Breast epithelium (tissue), 4 donors: ENCODE results near the gene TC2N. TPM values are rescaled to one million over a fixed set of nuclear protein-coding genes. Genes with fewer than 3 reads are reported as not detected.
"Not testable (repeated sequence)": the region's sequence is repeated elsewhere in the genome, so short reads cannot be mapped to it uniquely, and the experiment has no call there.

Experiments used
- DNase-seq, 2 donors: peaks; one replicate each; pipeline ENCODE4 v3.0.0-alpha.2; 2019; ENCODE audit warnings: low spot score in 2 of 2
- H3K27ac ChIP-seq, 2 donors: fragments of 200-600 bp; sonication (generic) in 1 of 2; one replicate each; pipeline ENCODE4 v1.5.1; 2016 to 2019; ENCODE audit warnings: mild to moderate bottlenecking in 1 of 2
- H3K27me3 ChIP-seq, 2 donors: fragments of 200-600 bp; sonication (generic) in 1 of 2; one replicate each; pipeline versions ENCODE4 v1.5.1 to v1.6.0; 2017 to 2019; ENCODE audit warnings: control low read depth in 1 of 2, mild to moderate bottlenecking in 1 of 2
- H3K36me3 ChIP-seq: fragments of 200-600 bp; one replicate; pipeline ENCODE4 v1.5.1; 2019
- H3K4me1 ChIP-seq, 2 donors: fragments of 200-600 bp; sonication (generic); one replicate each; pipeline ENCODE4 v1.5.1; 2016 to 2019; ENCODE audit warnings: control low read depth in 1 of 2
- H3K4me3 ChIP-seq, 3 donors: fragments of 200-600 bp; sonication (generic); 1 replicate in 2 of 3; 2 replicates in 1 of 3; pipeline ENCODE4 v1.5.1; 2016 to 2019; ENCODE audit warnings: mild to moderate bottlenecking in 3 of 3, moderate library complexity in 2 of 3
- H3K9me3 ChIP-seq, 2 donors: fragments of 200-600 bp; sonication (generic) in 1 of 2; one replicate each; pipeline ENCODE4 v1.5.1; 2016 to 2019; ENCODE audit warnings: control low read depth in 1 of 2
- POLR2A ChIP-seq: fragments of 450-650 bp; IDR thresholded peaks from one replicate; pipeline ENCODE4 v1.6.1; 2016; ENCODE audit warnings: antibody characterized with exemption, mild to moderate bottlenecking, moderate library complexity
- POLR2AphosphoS5 ChIP-seq, 3 donors: sonication (generic); formaldehyde crosslinking; IDR thresholded peaks; one replicate each; pipeline ENCODE4 v1.6.1; 2017; ENCODE audit warnings: antibody characterized with exemption in 3 of 3
- intact Hi-C: fragments of 100-400 bp; cut with DNase I; formaldehyde crosslinking; loops from one replicate; pipeline ENCODE4 v1.15.1; 2023; ENCODE audit warnings: low total_unique reads
- total RNA-seq, 3 donors: library from RNA; depleted of rRNA; stranded (reverse); fragments of >200 nt; gene quantifications; one replicate each; pipeline ENCODE4 v1.1.0, GENCODE V29; 2016
- TF ChIP-seq, protein P1 (sequence below), 3 donors: fragments of 450-650 bp; IDR thresholded peaks; one replicate each; pipeline ENCODE4 v1.5.1; 2016 to 2017; ENCODE audit warnings: antibody characterized with exemption in 3 of 3, mild to moderate bottlenecking in 3 of 3, moderate library complexity in 3 of 3

The TC2N gene
- total RNA-seq, 3 donors from 2014 or later, result 36.6 to 169 (median 166) TPM

DNA sequence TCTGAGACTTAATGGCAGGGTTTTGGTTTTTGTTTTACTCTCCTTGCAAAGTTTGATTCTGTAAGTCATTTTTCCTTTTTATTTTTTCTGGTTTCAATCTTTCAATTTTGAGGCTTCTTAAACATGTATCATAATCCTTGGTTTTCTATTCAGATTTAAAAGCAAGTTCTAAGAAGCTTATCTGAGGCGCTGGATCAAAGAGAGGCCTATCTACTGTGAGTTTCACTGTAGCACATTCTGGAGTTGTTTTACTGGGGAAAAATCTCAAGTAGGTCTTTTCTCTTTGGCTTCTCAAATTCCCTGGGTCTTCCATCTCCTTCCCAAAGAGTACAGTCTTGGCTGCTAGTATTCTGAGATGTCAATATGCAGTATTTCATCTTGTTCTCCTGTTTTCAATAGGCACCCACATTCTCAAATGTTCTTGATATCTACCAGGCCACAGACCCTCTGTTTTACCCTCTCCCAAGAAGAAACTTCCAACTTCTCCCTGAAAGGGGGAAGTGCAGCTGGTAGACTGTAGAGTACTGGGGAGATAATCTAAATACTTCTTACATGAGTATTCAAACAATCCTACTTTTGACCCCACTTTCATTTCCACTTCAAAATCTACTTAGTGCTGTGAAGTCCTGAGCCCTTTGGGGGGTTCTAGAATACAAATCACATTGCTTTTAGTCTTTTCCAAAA is 124.6 kb downstream of the TC2N start:
- Histone ChIP-seq H3K27me3 (no peaks in the 10 kb centered on the region), H3K4me3 (no peak overlapping the region), H3K4me1 (peaks cover 0 to 6% of the 10 kb centered on the region in 2 donors), H3K27ac (no peak overlapping the region), H3K9me3 (no peaks in the 10 kb centered on the region), H3K36me3 (no peaks in the 10 kb centered on the region)
- intact Hi-C loops, result no loop called here
- TF ChIP-seq POLR2A (no peak), POLR2AphosphoS5 (IDR thresholded peaks at IDR 0.05) (no peak)
- TF ChIP-seq, protein P1, sequence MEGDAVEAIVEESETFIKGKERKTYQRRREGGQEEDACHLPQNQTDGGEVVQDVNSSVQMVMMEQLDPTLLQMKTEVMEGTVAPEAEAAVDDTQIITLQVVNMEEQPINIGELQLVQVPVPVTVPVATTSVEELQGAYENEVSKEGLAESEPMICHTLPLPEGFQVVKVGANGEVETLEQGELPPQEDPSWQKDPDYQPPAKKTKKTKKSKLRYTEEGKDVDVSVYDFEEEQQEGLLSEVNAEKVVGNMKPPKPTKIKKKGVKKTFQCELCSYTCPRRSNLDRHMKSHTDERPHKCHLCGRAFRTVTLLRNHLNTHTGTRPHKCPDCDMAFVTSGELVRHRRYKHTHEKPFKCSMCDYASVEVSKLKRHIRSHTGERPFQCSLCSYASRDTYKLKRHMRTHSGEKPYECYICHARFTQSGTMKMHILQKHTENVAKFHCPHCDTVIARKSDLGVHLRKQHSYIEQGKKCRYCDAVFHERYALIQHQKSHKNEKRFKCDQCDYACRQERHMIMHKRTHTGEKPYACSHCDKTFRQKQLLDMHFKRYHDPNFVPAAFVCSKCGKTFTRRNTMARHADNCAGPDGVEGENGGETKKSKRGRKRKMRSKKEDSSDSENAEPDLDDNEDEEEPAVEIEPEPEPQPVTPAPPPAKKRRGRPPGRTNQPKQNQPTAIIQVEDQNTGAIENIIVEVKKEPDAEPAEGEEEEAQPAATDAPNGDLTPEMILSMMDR (IDR thresholded peaks at IDR 0.05), result no peak
- no peak for DNase-seq

DNA sequence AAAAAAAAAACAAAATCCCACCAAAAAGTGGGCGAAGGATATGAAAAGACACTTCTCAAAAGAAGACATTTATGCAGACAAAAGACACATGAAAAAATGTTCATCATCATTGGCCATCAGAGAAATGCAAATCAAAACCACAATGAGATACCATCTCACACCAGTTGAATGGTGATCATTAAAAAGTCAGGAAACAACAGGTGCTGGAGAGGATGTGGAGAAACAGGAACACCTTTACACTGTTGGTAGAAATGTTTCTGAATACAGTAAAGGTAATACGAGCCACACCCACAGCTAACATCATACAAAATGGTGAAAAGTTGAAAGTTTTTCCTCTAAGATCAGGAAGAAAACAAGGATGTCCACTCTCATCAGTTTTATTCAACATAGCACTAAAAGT is 127.5 kb downstream of the TC2N start:
- H3K27me3 ChIP-seq, H3K9me3 ChIP-seq, H3K4me1 ChIP-seq, H3K36me3 ChIP-seq, intact Hi-C loops, DNase-seq, H3K4me3 ChIP-seq, H3K27ac ChIP-seq: not testable (repeated sequence)

DNA sequence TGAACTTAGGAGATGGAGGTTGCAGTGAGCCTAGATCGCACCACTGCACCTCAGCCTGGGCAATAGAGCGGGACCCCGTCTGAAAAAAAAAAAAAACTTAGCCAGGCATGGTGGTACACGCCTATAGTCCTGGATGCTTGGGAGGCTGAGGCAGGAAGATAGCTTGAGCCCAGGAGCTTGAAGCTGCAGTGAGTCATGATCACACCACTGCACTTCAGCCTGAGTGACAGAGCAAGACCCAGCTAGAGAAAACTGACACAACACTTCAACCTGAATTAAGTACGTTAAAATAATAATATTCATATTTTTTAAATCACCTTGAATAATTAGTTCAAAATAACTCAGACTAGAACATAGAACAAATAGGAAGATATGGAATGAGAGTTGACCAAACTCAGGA is 129.7 kb downstream of the TC2N start:
- Histone ChIP-seq H3K4me3 (no peak overlapping the region), H3K4me1 (no peaks in the 10 kb centered on the region), H3K36me3 (no peaks in the 10 kb centered on the region), H3K27me3 (no peaks in the 10 kb centered on the region), H3K9me3 (no peaks in the 10 kb centered on the region), H3K27ac (no peak overlapping the region)
- DNase-seq, result no peak
- intact Hi-C loops, result no loop called here
- TF ChIP-seq POLR2A (no peak), POLR2AphosphoS5 (IDR thresholded peaks at IDR 0.05) (no peak)
- TF ChIP-seq, protein P1 (IDR thresholded peaks at IDR 0.05), result no peak

DNA sequence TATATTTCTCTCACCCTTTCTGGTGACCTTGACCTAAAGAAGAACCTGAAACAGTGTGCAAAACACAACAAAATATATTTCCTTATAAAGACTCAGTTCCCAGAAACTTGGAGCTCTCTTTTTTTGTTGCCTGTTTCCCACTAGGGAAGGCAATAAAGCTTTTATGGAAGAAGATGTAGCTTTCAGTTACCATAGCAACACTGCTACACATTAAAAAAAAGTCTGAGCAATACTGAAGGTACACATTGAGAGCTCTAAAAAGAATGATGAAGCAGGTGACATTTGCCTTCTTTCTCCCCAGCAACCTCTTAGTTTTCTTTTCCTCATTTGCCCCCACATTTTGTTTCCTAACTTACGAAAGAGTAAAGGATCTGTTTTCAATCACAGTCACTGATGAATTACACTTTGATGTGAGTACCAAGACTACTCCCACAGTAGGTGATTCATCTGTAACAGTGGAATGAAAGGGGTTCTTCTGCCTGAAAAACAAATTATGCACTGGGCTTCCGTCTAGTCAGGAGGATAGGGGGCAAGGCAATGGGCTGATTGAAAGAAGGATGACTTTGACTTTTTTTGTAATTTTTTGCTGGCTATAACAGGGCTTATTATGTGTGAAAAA is 134.4 kb downstream of the TC2N start:
- no peak for DNase-seq
- H3K27ac ChIP-seq, result no peak overlapping the region
- intact Hi-C loops, result no loop called here
- H3K4me3 ChIP-seq, result no peak overlapping the region
- no peaks in the 10 kb centered on the region for H3K27me3 ChIP-seq
- no peaks in the 10 kb centered on the region for H3K9me3 ChIP-seq
- no peaks in the 10 kb centered on the region for H3K4me1 ChIP-seq
- H3K36me3 ChIP-seq, result no peaks in the 10 kb centered on the region
- TF ChIP-seq POLR2A (no peak), POLR2AphosphoS5 (IDR thresholded peaks at IDR 0.05) (no peak)
- TF ChIP-seq, protein P1 (IDR thresholded peaks at IDR 0.05), result no peak

DNA sequence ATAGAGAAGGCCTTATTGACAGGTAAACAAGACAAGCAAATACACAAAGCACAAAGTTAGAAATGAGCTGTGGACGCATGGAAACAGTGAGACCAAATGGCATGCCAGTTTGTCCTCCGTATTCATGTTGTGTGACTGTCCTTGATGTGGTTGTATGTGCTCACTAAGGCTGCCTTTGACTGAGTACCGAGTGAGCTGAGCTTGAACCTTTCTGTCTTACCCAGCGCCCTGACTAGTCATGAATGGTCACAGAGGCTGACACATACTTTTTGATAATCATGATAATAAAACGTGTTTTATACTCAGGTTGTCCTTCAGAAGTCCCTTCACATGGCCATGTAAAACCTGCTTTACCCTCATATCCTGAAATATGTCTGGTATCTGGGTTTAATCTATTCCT is 134.9 kb downstream of the TC2N start:
- Histone ChIP-seq H3K27me3 (no peaks in the 10 kb centered on the region), H3K27ac (no peak overlapping the region), H3K4me1 (no peaks in the 10 kb centered on the region), H3K4me3 (no peak overlapping the region), H3K36me3 (no peaks in the 10 kb centered on the region), H3K9me3 (no peaks in the 10 kb centered on the region)
- intact Hi-C loops, result no loop called here
- TF ChIP-seq POLR2AphosphoS5 (IDR thresholded peaks at IDR 0.05), result no peak
- no peak for DNase-seq

DNA sequence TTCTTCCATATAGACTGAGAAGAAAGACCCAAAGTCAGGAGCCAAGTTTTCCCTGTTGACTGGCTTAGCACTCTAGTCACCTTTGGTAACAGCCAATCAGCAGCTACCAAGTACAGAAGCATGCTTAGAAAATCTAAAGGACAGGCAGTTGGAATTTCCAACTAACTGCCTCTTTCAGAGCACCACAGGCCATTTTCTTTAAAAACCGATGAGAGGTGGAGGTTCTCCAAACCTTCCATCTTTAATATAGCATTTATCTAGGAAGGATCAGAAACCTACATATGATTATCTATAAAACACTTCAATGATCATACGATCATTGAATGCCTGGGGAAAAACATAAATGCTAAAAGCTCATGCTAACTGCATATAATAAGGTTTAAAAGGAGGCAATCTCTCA is 135.3 kb downstream of the TC2N start, which contains the start of gene CATSPERB:
CATSPERB (minus strand) TSS at position 101 of the 400 bp plus-strand sequence. CDS start 2,607 bp downstream, outside the sequence.
- Histone ChIP-seq H3K4me1 (peaks cover 0 to 2% of the 10 kb centered on the region in 2 donors), H3K36me3 (no peaks in the 10 kb centered on the region), H3K27me3 (no peaks in the 10 kb centered on the region), H3K9me3 (no peaks in the 10 kb centered on the region), H3K27ac (no peak within 1 kb of the TSS), H3K4me3 (no peak within 1 kb of the TSS)
- DNase-seq, result no peak
- TF ChIP-seq POLR2AphosphoS5 (IDR thresholded peaks at IDR 0.05) (no peak), POLR2A (no peak)
- TF ChIP-seq, protein P1 (IDR thresholded peaks at IDR 0.05), result no peak
- intact Hi-C loops, result no loop called here
